Measurements from ENCODE around the gene ATAD3B. TPM values are rescaled to one million over a fixed set of nuclear protein-coding genes. Genes with fewer than 3 reads are reported as not detected.
"Not testable (repeated sequence)": the region's sequence is repeated elsewhere in the genome, so short reads cannot be mapped to it uniquely, and the experiment has no call there.

Gene ATAD3B
- total RNA-seq, 1 donor from 2014 or later: 8.3 TPM

- TF ChIP-seq CTCF (IDR thresholded peaks at IDR 0.05; ENCODE audit: borderline replicate concordance): no peak
- no peak for DNase-seq
- Histone ChIP-seq H3K36me3 (peaks cover 62% of the 10 kb centered on the region), H3K27me3 (ENCODE audit: low read depth) (no peaks in the 10 kb centered on the region), H3K4me1 (peaks cover 5% of the 10 kb centered on the region), H3K4me3 (no peak overlapping the region), H3K9me3 (replicated peaks) (peaks cover 18% of the 10 kb centered on the region), H3K27ac (replicated peaks) (no peak overlapping the region)
- intact Hi-C loops (cut with micrococcal nuclease): no loop called here
Observed at GRCh38 chr1:1528301-1529267, 57.0 kb downstream of the ATAD3B start.

- DNase-seq: no peak
- H3K36me3 ChIP-seq: peaks cover 59% of the 10 kb centered on the region
- TF ChIP-seq CTCF (IDR thresholded peaks at IDR 0.05; ENCODE audit: borderline replicate concordance): no peak
- H3K4me3 ChIP-seq: no peak overlapping the region
- H3K27me3 ChIP-seq (ENCODE audit: low read depth): no peaks in the 10 kb centered on the region
- peaks cover 11% of the 10 kb centered on the region for H3K4me1 ChIP-seq
- intact Hi-C loops (cut with micrococcal nuclease): no loop called here
- H3K27ac ChIP-seq (replicated peaks): peak overlapping the region; percentile 16
- H3K9me3 ChIP-seq (replicated peaks): peaks cover 18% of the 10 kb centered on the region
Observed at GRCh38 chr1:1529321-1529720, 57.8 kb downstream of the ATAD3B start.

- H3K27me3 ChIP-seq (ENCODE audit: low read depth): no peaks in the 10 kb centered on the region
- H3K27ac ChIP-seq (replicated peaks): no peak overlapping the region
- no peak for DNase-seq
- H3K36me3 ChIP-seq: peaks cover 57% of the 10 kb centered on the region
- H3K9me3 ChIP-seq (replicated peaks): peaks cover 18% of the 10 kb centered on the region
- H3K4me1 ChIP-seq: peaks cover 15% of the 10 kb centered on the region
- intact Hi-C loops (cut with micrococcal nuclease): no loop called here
- no peak for TF ChIP-seq CTCF (IDR thresholded peaks at IDR 0.05; ENCODE audit: borderline replicate concordance)
- H3K4me3 ChIP-seq: no peak overlapping the region
Observed at GRCh38 chr1:1529936-1530335, 58.4 kb downstream of the ATAD3B start.

- peaks cover 49% of the 10 kb centered on the region for H3K36me3 ChIP-seq
- H3K4me3 ChIP-seq: no peak overlapping the region
- intact Hi-C loops (cut with micrococcal nuclease): no loop called here
- H3K27me3 ChIP-seq (ENCODE audit: low read depth): no peaks in the 10 kb centered on the region
- H3K9me3 ChIP-seq (replicated peaks): peaks cover 18% of the 10 kb centered on the region
- no peak overlapping the region for H3K27ac ChIP-seq (replicated peaks)
- no peak for DNase-seq
- H3K4me1 ChIP-seq: peaks cover 23% of the 10 kb centered on the region
- no peak for TF ChIP-seq CTCF (IDR thresholded peaks at IDR 0.05; ENCODE audit: borderline replicate concordance)
Observed at GRCh38 chr1:1531947-1532346, 60.4 kb downstream of the ATAD3B start.

- DNase-seq; intact Hi-C loops (cut with micrococcal nuclease); H3K4me3 ChIP-seq; H3K27me3 ChIP-seq (ENCODE audit: low read depth): not testable (repeated sequence)
- H3K9me3 ChIP-seq (replicated peaks): peaks cover 18% of the 10 kb centered on the region
- H3K27ac ChIP-seq (replicated peaks): peak overlapping the region; percentile 76
- H3K4me1 ChIP-seq: peaks cover 27% of the 10 kb centered on the region
- peaks cover 38% of the 10 kb centered on the region for H3K36me3 ChIP-seq
Observed at GRCh38 chr1:1533176-1533893, 61.8 kb downstream of the ATAD3B start.

GRCh38 chr1:1533894-1534291 is 62.3 kb downstream of the ATAD3B start:
- H3K36me3 ChIP-seq: peaks cover 34% of the 10 kb centered on the region
- DNase-seq; H3K27me3 ChIP-seq (ENCODE audit: low read depth); intact Hi-C loops (cut with micrococcal nuclease); H3K4me3 ChIP-seq: not testable (repeated sequence)
- peaks cover 33% of the 10 kb centered on the region for H3K4me1 ChIP-seq
- H3K27ac ChIP-seq (replicated peaks): peak overlapping the region; percentile 76
- peaks cover 18% of the 10 kb centered on the region for H3K9me3 ChIP-seq (replicated peaks)
